HepG2 (cell line): ENCODE measurements around the gene CTDSP2. TPM values are rescaled to one million over a fixed set of nuclear protein-coding genes. Genes with fewer than 3 reads are reported as not detected.

Experiments used
- ATAC-seq: fragments of 200-7000 bp; cut with Tn5 transposase; 3 replicates; pipeline ENCODE4 v1.9.1; 2020; ENCODE audit warnings: mild to moderate bottlenecking, moderate library complexity
- BruUV-seq: library from RNA; stranded (reverse); fragments of 400-500 nt; replicated peaks from 2 replicates; lab custom pipeline; 2021; lab: Mats Ljungman, UMichigan
- CTCF ChIA-PET: fragments of 300-600 bp; formaldehyde crosslinking; extraction: SDS; loops from one replicate; lab custom pipeline; 2021; ENCODE audit warnings: low total read pairs, inconsistent platforms, low intra/inter-chr PET ratio; lab: Yijun Ruan, JAX
- POLR2A ChIA-PET: fragments of 350-600 bp; sonication (Branson Sonifier 250); formaldehyde crosslinking; loops from one replicate; lab custom pipeline; 2020; ENCODE audit warnings: antibody characterized with exemption, inconsistent platforms; lab: Yijun Ruan, JAX
- DNase-seq: peaks from one replicate; pipeline ENCODE4 v3.0.0-alpha.2; 2015; ENCODE audit warnings: low spot score
- FAIRE-seq: peaks from 3 replicates; lab custom pipeline; 2011; peaks lifted over from hg19 to GRCh38; lab: Jason Lieb, UNC
- H2AFZ ChIP-seq: one replicate; pipeline ENCODE4 v1.6.1; 2011; ENCODE audit warnings: low read length, inconsistent platforms
- H3K27ac ChIP-seq: fragments of 300-600 bp; 3 replicates; pipeline ENCODE4 v1.8.0; 2011; ENCODE audit warnings: mixed run types, mild to moderate bottlenecking, mixed read lengths, low read length, inconsistent platforms; ENCODE audit not compliant: insufficient read depth; ENCODE audit errors: extremely low read length
- H3K27me3 ChIP-seq, 2 experiments: fragments of 200-600 bp in 1 of 2; 2 replicates in 1 of 2; 3 replicates in 1 of 2; pipeline versions ENCODE4 v1.6.0 to v1.8.0; 2011; ENCODE audit warnings: low read length in 2 of 2, mild to moderate bottlenecking in 2 of 2, moderate library complexity in 2 of 2, inconsistent platforms in 1 of 2; ENCODE audit not compliant: insufficient read depth in 2 of 2, control insufficient read depth in 1 of 2
- H3K36me3 ChIP-seq, 2 experiments: fragments of 200-600 bp in 1 of 2; replicated peaks in 1 of 2; 2 replicates in 1 of 2; 3 replicates in 1 of 2; pipeline versions ENCODE4 v1.5.1 to v1.8.0; 2011; ENCODE audit warnings: low read length in 2 of 2, inconsistent platforms in 1 of 2; ENCODE audit not compliant: insufficient read depth in 2 of 2, control insufficient read depth in 1 of 2
- H3K4me1 ChIP-seq: 2 replicates; pipeline ENCODE4 v1.5.1; 2012; ENCODE audit warnings: low read length, inconsistent platforms; ENCODE audit not compliant: insufficient read depth
- H3K4me2 ChIP-seq: 2 replicates; pipeline ENCODE4 v1.6.0; 2011; ENCODE audit warnings: low read depth, low read length, inconsistent platforms
- H3K4me3 ChIP-seq, 3 experiments: fragments of 200-600 bp in 1 of 3; sonication (generic), shearing (Covaris generic) in 1 of 3; replicated peaks in 1 of 3; 2 replicates each; pipeline ENCODE4 v1.5.1; 2011 to 2016; ENCODE audit warnings: low read length in 3 of 3, inconsistent platforms in 2 of 3, low read depth in 2 of 3, mild to moderate bottlenecking in 2 of 3, control low read depth in 1 of 3, mixed read lengths in 1 of 3; ENCODE audit not compliant: insufficient read depth in 1 of 3
- H3K79me2 ChIP-seq: one replicate; pipeline ENCODE4 v1.6.1; 2011; ENCODE audit warnings: low read length, inconsistent platforms; ENCODE audit not compliant: insufficient read depth
- H3K9ac ChIP-seq: 2 replicates; pipeline ENCODE4 v1.6.0; 2011; ENCODE audit warnings: mild to moderate bottlenecking, low read depth, low read length, inconsistent platforms; ENCODE audit not compliant: insufficient read depth
- H3K9me3 ChIP-seq: 2 replicates; pipeline ENCODE4 v1.5.1; 2012; ENCODE audit warnings: mild to moderate bottlenecking, low read length
- H4K20me1 ChIP-seq: 2 replicates; pipeline ENCODE4 v1.6.0; 2011; ENCODE audit warnings: inconsistent platforms, mild to moderate bottlenecking, low read length, moderate library complexity; ENCODE audit not compliant: insufficient read depth
- ATAD3A ChIP-seq: sonication (generic); formaldehyde crosslinking; IDR thresholded peaks from 2 replicates; pipeline ENCODE4 v1.4.0; 2020; ENCODE audit warnings: missing genetic modification reagents
- ERF ChIP-seq: IDR thresholded peaks from 2 replicates; pipeline ENCODE4 v1.6.1; 2018; ENCODE audit warnings: missing biosample characterization, missing genetic modification reagents
- GABPB1 ChIP-seq: IDR thresholded peaks from 2 replicates; pipeline ENCODE4 v1.6.1; 2016; ENCODE audit warnings: mild to moderate bottlenecking, missing genetic modification reagents, moderate library complexity, missing compliant biosample characterization
- SIX1 ChIP-seq: sonication (generic); formaldehyde crosslinking; IDR thresholded peaks from 2 replicates; pipeline ENCODE4 v1.4.0; 2020; ENCODE audit warnings: missing genetic modification reagents, borderline replicate concordance
- SMAD9 ChIP-seq: sonication (generic); formaldehyde crosslinking; IDR thresholded peaks from 2 replicates; pipeline ENCODE4 v1.5.1; 2020; ENCODE audit warnings: mild to moderate bottlenecking, missing genetic modification reagents
- ZBTB26 ChIP-seq: IDR thresholded peaks from 2 replicates; pipeline ENCODE4 v1.6.1; 2016; ENCODE audit warnings: missing compliant biosample characterization, missing genetic modification reagents, borderline replicate concordance
- ZFP62 ChIP-seq: sonication (generic); formaldehyde crosslinking; IDR thresholded peaks from 2 replicates; pipeline ENCODE4 v1.4.0; 2020; ENCODE audit warnings: missing genetic modification reagents
- ZNF652 ChIP-seq: IDR thresholded peaks from 2 replicates; pipeline ENCODE4 v1.6.1; 2016; ENCODE audit warnings: low read depth, borderline replicate concordance
- ZSCAN30 ChIP-seq: sonication (generic); formaldehyde crosslinking; IDR thresholded peaks from 2 replicates; pipeline ENCODE4 v1.5.0; 2020; ENCODE audit warnings: mild to moderate bottlenecking, missing genetic modification reagents
- WGBS: methylation state at CpG from one replicate; pipeline ENCODE4 v1.1.6; 2017; ENCODE audit warnings: low lambda C conversion rate; 5-methylcytosine and 5-hydroxymethylcytosine counted together
- in situ Hi-C: cut with HindIII; loops from 2 replicates; pipeline ENCODE4 v1.10.0; 2017; ENCODE audit warnings: low pct_unique_long_range_greater_than_20kb; ENCODE audit not compliant: extremely low pct_ligation_motif_present
- intact Hi-C: fragments of 100-400 bp; cut with micrococcal nuclease; formaldehyde crosslinking; loops from one replicate; pipeline ENCODE4 v1.10.0; 2022; ENCODE audit not compliant: unreplicated experiment
- polyA plus RNA-seq, 8 experiments: library from polyadenylated mRNA; depleted of rRNA in 3 of 8; stranded (reverse) in 7 of 8; unstranded in 1 of 8; fragments of >200 nt; fragmentation: Illumina TruSeq in 4 of 8; extraction: Trizol in 4 of 8; gene quantifications; 2 replicates each; pipeline versions ENCODE4 v1.2.1 to v1.2.3, GENCODE V29; 2011 to 2016; ENCODE audit warnings: low read depth in 4 of 8, missing spikeins in 1 of 8, mixed read lengths in 1 of 8; ENCODE audit not compliant: insufficient read depth in 1 of 8
- total RNA-seq, 5 experiments: library from RNA; depleted of rRNA; stranded (reverse); fragments of >200 nt; fragmentation: Illumina TruSeq; extraction: Trizol; gene quantifications; 2 replicates each; pipeline ENCODE4 v1.2.3, GENCODE V29; 2016; ENCODE audit warnings: low read depth in 1 of 5

Gene CTDSP2
- total and polyA plus RNA-seq, 2 of the 13 experiments (the other 11 are each of a cell fraction or from before 2014, with no cell fraction given): 38.1 to 82.5 TPM

GRCh38 chr12:57834086-57834876 is 12.2 kb downstream of the CTDSP2 start:
- 80% methylated on average over 1 of the region's 1 CpG for WGBS
- no peak overlapping the region for H3K27ac ChIP-seq
- H3K36me3 ChIP-seq: peaks cover 9 to 18% of the 10 kb centered on the region in 2 experiments
- peaks cover 88% of the 10 kb centered on the region for H3K79me2 ChIP-seq
- no peak overlapping the region for H3K9ac ChIP-seq
- intact Hi-C loops (no loop called here), in situ Hi-C loops (no loop called here)
- DNase-seq (no peak), ATAC-seq (peak; percentile 9; the same call in 1 of the 3 replicates), FAIRE-seq (no peak)
- no TSS peak for BruUV-seq
- no peak overlapping the region for H3K4me2 ChIP-seq
- H3K27me3 ChIP-seq: no peaks in the 10 kb centered on the region
- TF ChIP-seq ZBTB26 (CRISPR knock-in tag) (no peak), SIX1 (CRISPR knock-in tag) (no peak), ZNF652 (no peak), ZSCAN30 (CRISPR knock-in tag) (no peak), ATAD3A (CRISPR knock-in tag) (no peak), SMAD9 (CRISPR knock-in tag) (no peak), ERF (CRISPR knock-in tag) (no peak), GABPB1 (CRISPR knock-in tag) (no peak), ZFP62 (CRISPR knock-in tag) (no peak)
- POLR2A ChIA-PET: no interaction called here
- no peak overlapping the region for H3K4me3 ChIP-seq
- CTCF ChIA-PET: interaction anchor here (3.1 kb wide), 1 partner anchor 71 kb away, joined by 12 read pairs; no protein-coding TSS in a partner anchor
- H4K20me1 ChIP-seq: peaks cover 96% of the 10 kb centered on the region
- H3K9me3 ChIP-seq: no peaks in the 10 kb centered on the region
- peaks cover 69% of the 10 kb centered on the region for H3K4me1 ChIP-seq
- H2AFZ ChIP-seq: no peak overlapping the region
